Astrocyte of the cerebellum (primary cell): ENCODE results near the gene BOLA1.

Source experiments
- DNase-seq: peaks from one replicate; pipeline ENCODE4 v3.0.0-alpha.2; 2011; ENCODE audit warnings: low read depth
- H3K4me3 ChIP-seq: 2 replicates; pipeline ENCODE4 v1.5.1; 2011; ENCODE audit warnings: mild to moderate bottlenecking, low read depth, low read length, moderate library complexity
- in situ Hi-C: cut with HindIII; loops from 2 replicates; pipeline ENCODE4 v1.10.0; 2017; ENCODE audit warnings: low sequenced_read_pairs
- TF ChIP-seq, protein P1 (sequence below): IDR thresholded peaks from 2 replicates; pipeline ENCODE4 v1.5.1; 2012; ENCODE audit warnings: low read length, low read depth, moderate library complexity, mild to moderate bottlenecking; ENCODE audit errors: missing control alignments

BOLA1 gene

GRCh38 chr1:149896575-149896974 lies 2.8 kb upstream of the BOLA1 start:
- TF ChIP-seq, protein P1, sequence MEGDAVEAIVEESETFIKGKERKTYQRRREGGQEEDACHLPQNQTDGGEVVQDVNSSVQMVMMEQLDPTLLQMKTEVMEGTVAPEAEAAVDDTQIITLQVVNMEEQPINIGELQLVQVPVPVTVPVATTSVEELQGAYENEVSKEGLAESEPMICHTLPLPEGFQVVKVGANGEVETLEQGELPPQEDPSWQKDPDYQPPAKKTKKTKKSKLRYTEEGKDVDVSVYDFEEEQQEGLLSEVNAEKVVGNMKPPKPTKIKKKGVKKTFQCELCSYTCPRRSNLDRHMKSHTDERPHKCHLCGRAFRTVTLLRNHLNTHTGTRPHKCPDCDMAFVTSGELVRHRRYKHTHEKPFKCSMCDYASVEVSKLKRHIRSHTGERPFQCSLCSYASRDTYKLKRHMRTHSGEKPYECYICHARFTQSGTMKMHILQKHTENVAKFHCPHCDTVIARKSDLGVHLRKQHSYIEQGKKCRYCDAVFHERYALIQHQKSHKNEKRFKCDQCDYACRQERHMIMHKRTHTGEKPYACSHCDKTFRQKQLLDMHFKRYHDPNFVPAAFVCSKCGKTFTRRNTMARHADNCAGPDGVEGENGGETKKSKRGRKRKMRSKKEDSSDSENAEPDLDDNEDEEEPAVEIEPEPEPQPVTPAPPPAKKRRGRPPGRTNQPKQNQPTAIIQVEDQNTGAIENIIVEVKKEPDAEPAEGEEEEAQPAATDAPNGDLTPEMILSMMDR = no peak
- H3K4me3 ChIP-seq = no peak overlapping the region
- in situ Hi-C loops = no loop called here
- no peak for DNase-seq

GRCh38 chr1:149903836-149904491 lies 4.6 kb downstream of the BOLA1 start:
- DNase-seq = no peak
- in situ Hi-C loops = no loop called here
- TF ChIP-seq, protein P1 = no peak
- H3K4me3 ChIP-seq = no peak overlapping the region

- in situ Hi-C loops = no loop called here
- H3K4me3 ChIP-seq = no peak overlapping the region
- no peak for DNase-seq
- TF ChIP-seq, protein P1 = no peak
Measured at GRCh38 chr1:149906570-149907075, 7.3 kb downstream of the BOLA1 start.

DNA sequence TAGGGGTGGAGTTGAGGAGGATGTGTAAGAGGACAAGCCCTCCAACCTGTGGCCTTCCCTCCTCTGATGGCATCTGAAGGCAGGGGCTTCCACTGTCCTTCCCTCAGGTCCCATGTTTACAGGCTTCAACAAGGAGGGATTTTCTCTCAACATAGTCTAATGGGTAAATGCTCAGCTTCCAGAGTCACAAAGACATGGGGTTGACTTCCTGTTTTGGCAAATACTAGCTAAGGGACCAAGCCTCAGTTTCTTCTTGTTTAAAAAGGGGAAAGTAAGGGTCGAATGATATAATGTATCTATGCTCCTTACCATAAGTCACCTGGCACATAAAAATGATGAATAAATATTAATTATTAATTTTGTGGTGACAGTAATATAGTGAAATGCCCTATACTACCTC lies 15.2 kb downstream of the BOLA1 start:
- TF ChIP-seq, protein P1 = no peak
- DNase-seq = no peak
- no peak overlapping the region for H3K4me3 ChIP-seq
- in situ Hi-C loops = no loop called here

GRCh38 chr1:149915429-149916192 lies 16.2 kb downstream of the BOLA1 start:
- in situ Hi-C loops = no loop called here
- no peak for DNase-seq

DNA sequence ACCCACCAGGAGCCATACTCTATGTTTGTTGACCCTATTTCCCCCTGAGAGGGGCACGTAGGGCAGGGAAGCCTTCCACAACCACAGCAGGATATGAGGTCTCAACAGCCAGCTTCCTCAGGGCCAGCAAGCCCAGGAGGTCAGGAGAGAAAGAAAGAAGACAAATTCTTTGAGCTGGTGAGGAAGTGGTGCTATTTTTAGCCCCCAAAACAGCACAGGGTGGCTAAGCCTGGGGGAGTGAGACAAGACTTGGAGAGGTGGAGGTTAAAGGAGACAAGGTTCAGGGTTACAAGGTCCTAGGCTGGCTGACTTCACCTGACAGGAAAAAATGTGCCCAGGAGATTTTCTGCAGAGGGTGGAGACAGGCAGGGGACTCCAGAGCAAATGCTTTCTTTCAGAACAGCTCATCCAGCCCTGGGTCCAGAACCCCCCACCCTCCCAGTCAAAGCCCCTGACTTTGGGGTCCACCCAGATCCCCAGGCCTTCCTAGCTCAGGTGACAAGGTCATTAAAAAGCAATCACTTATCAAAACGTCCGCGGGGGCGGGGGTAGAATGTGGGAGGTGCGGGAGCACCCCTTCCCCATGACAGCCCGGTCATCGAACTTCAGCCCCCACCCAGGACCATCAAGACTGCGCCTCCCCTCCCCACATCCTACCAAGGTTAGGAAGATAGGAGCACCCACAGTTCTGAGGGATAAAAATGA lies 17.0 kb downstream of the BOLA1 start:
- in situ Hi-C loops = no loop called here
- no peak for DNase-seq
- H3K4me3 ChIP-seq = peak overlapping the region; percentile 52
- TF ChIP-seq, protein P1 = no peak

More at GRCh38 chr1:149915429-149916192, 16.2 kb downstream of the BOLA1 start:
- H3K4me3 ChIP-seq = no peak overlapping the region
- TF ChIP-seq, protein P1 = no peak
